HCT116 (cell line): ENCODE results near the gene MMP13. TPM values are rescaled to one million over a fixed set of nuclear protein-coding genes. Genes with fewer than 3 reads are reported as not detected.

Experiments used
- ATAC-seq: fragments of 200-7000 bp; cut with Tn5 transposase; 2 replicates; pipeline ENCODE4 v1.9.1; 2020; ENCODE audit warnings: mild to moderate bottlenecking, moderate library complexity
- BruUV-seq: library from RNA; stranded (reverse); fragments of 400-500 nt; replicated peaks from 2 replicates; lab custom pipeline; 2021; lab: Mats Ljungman, UMichigan
- CTCF ChIA-PET: fragments of 300-600 bp; sonication (Branson Sonifier 250); formaldehyde crosslinking; loops from one replicate; lab custom pipeline; 2021; ENCODE audit warnings: antibody characterized with exemption; lab: Charles Lee
- POLR2A ChIA-PET: fragments of 300-600, 350-600 bp; sonication (Branson Sonifier 250); formaldehyde crosslinking; loops from one replicate; lab custom pipeline; 2021; ENCODE audit warnings: antibody characterized with exemption; lab: Charles Lee
- RAD21 ChIA-PET, 2 experiments: fragments of 300-600 bp; sonication (Branson Sonifier 250); formaldehyde crosslinking; loops; one replicate each; lab custom pipeline; 2023; ENCODE audit warnings: low total read pairs in 2 of 2; ENCODE audit not compliant: uncharacterized antibody in 2 of 2, unreplicated experiment in 2 of 2, low non-redundant PET in 1 of 2; lab: Charles Lee
- DNase-seq: peaks from one replicate; pipeline ENCODE4 v3.0.0-alpha.2; 2010; ENCODE audit warnings: low read depth, low spot score
- H2AFZ ChIP-seq: fragments of 200-600 bp; shearing (Covaris generic), sonication (generic); 2 replicates; pipeline ENCODE4 v1.6.1; 2017; ENCODE audit warnings: low read depth, mixed run types, mixed read lengths, antibody characterized with exemption, low read length; ENCODE audit not compliant: poor library complexity, severe bottlenecking
- H3K27ac ChIP-seq: 2 replicates; pipeline ENCODE4 v1.5.1; 2012; ENCODE audit warnings: low read depth, low read length
- H3K27me3 ChIP-seq: fragments of 200-600 bp; sonication (generic); 2 replicates; pipeline ENCODE4 v1.6.1; 2016; ENCODE audit warnings: mixed run types, low read length, mixed read lengths; ENCODE audit not compliant: insufficient read depth
- H3K36me3 ChIP-seq, 2 experiments: fragments of 200-500 bp in 1 of 2; fragments of 200-600 bp in 1 of 2; sonication (Bioruptor generic) in 1 of 2; sonication (generic) in 1 of 2; 2 replicates each; pipeline versions ENCODE4 v1.5.1 to v1.6.1; 2014 to 2016; ENCODE audit warnings: low read length in 2 of 2, inconsistent platforms in 1 of 2, mixed read lengths in 1 of 2, mixed run types in 1 of 2; ENCODE audit not compliant: insufficient read depth in 2 of 2, control insufficient read depth in 1 of 2
- H3K4me1 ChIP-seq, 2 experiments: fragments of 200-600 bp in 1 of 2; sonication (generic) in 1 of 2; 2 replicates each; pipeline versions ENCODE4 v1.5.1 to v1.6.1; 2012 to 2017; ENCODE audit warnings: low read length in 2 of 2, inconsistent platforms in 1 of 2, mild to moderate bottlenecking in 1 of 2, mixed read lengths in 1 of 2, mixed run types in 1 of 2, moderate library complexity in 1 of 2; ENCODE audit not compliant: insufficient read depth in 2 of 2, control insufficient read depth in 1 of 2
- H3K4me2 ChIP-seq: fragments of 200-600 bp; sonication (generic); 2 replicates; pipeline ENCODE4 v1.6.1; 2017; ENCODE audit warnings: mixed run types, low read length, mixed read lengths
- H3K4me3 ChIP-seq, 2 experiments: fragments of 200-600 bp in 1 of 2; sonication (generic) in 1 of 2; replicated peaks in 1 of 2; 2 replicates each; pipeline ENCODE4 v1.5.1; 2011 to 2016; ENCODE audit warnings: low read length in 2 of 2, control low read depth in 1 of 2, low read depth in 1 of 2, mild to moderate bottlenecking in 1 of 2, mixed read lengths in 1 of 2, mixed run types in 1 of 2
- H3K79me2 ChIP-seq: fragments of 200-600 bp; sonication (generic); 2 replicates; pipeline ENCODE4 v1.6.1; 2017; ENCODE audit warnings: mild to moderate bottlenecking, mixed run types, low read length, moderate library complexity, mixed read lengths; ENCODE audit not compliant: insufficient read depth
- H3K9ac ChIP-seq: fragments of 200-600 bp; sonication (generic); 2 replicates; pipeline ENCODE4 v1.6.1; 2016; ENCODE audit warnings: low read length, mixed read lengths
- H3K9me2 ChIP-seq: fragments of 200-600 bp; sonication (generic), shearing (Covaris generic); 2 replicates; pipeline ENCODE4 v1.6.1; 2017; ENCODE audit warnings: mixed run types, mild to moderate bottlenecking, moderate library complexity; ENCODE audit not compliant: insufficient read depth
- H3K9me3 ChIP-seq, 2 experiments: fragments of 200-500 bp in 1 of 2; fragments of 200-600 bp in 1 of 2; sonication (Bioruptor generic) in 1 of 2; sonication (generic) in 1 of 2; 2 replicates each; pipeline ENCODE4 v1.6.1; 2014 to 2017; ENCODE audit warnings: low read length in 2 of 2, mixed read lengths in 2 of 2, inconsistent platforms in 1 of 2, low read depth in 1 of 2, mild to moderate bottlenecking in 1 of 2, mixed run types in 1 of 2, moderate library complexity in 1 of 2; ENCODE audit not compliant: control insufficient read depth in 1 of 2, insufficient read depth in 1 of 2
- H4K20me1 ChIP-seq: fragments of 200-600 bp; sonication (generic), shearing (Covaris generic); 2 replicates; pipeline ENCODE4 v1.6.1; 2017; ENCODE audit warnings: mixed run types, mild to moderate bottlenecking, moderate library complexity; ENCODE audit not compliant: insufficient read depth
- CBX3 ChIP-seq: IDR thresholded peaks from 2 replicates; pipeline ENCODE4 v1.6.1; 2012; ENCODE audit warnings: low read depth
- EZH2 ChIP-seq: fragments of 200-600 bp; sonication (generic); IDR thresholded peaks from 2 replicates; pipeline ENCODE4 v1.6.1; 2017; ENCODE audit warnings: antibody characterized with exemption, mixed run types
- EZH2phosphoT487 ChIP-seq: fragments of 200-600 bp; IDR thresholded peaks from 2 replicates; pipeline ENCODE4 v1.6.1; 2018; ENCODE audit warnings: antibody characterized with exemption, borderline replicate concordance
- JUND ChIP-seq: IDR thresholded peaks from 2 replicates; pipeline ENCODE4 v1.6.1; 2012
- MAX ChIP-seq: IDR thresholded peaks from 2 replicates; pipeline ENCODE4 v1.6.1; 2012
- POLR2A ChIP-seq: IDR thresholded peaks from 2 replicates; pipeline ENCODE4 v1.7.0; 2011; ENCODE audit warnings: borderline replicate concordance; ENCODE audit not compliant: insufficient read depth, insufficient read length; ENCODE audit errors: extremely low read depth
- POLR2AphosphoS5 ChIP-seq: IDR thresholded peaks from 2 replicates; pipeline ENCODE4 v1.6.1; 2011; ENCODE audit warnings: mild to moderate bottlenecking, low read depth, low read length, moderate library complexity
- RAD21 ChIP-seq: IDR thresholded peaks from 2 replicates; pipeline ENCODE4 v1.6.1; 2012; ENCODE audit warnings: low read depth, mild to moderate bottlenecking
- REST ChIP-seq: IDR thresholded peaks from 2 replicates; pipeline ENCODE4 v1.6.1; 2012; ENCODE audit warnings: low read depth
- SIN3A ChIP-seq: IDR thresholded peaks from 2 replicates; pipeline ENCODE4 v1.6.1; 2012; ENCODE audit warnings: low read depth
- SP1 ChIP-seq: IDR thresholded peaks from 2 replicates; pipeline ENCODE4 v1.6.1; 2012; ENCODE audit warnings: low read depth
- SRF ChIP-seq: IDR thresholded peaks from 2 replicates; pipeline ENCODE4 v1.6.1; 2012; ENCODE audit warnings: low read depth
- TCF7L2 ChIP-seq: IDR thresholded peaks from 2 replicates; pipeline ENCODE4 v1.7.0; 2011; ENCODE audit warnings: borderline replicate concordance, inconsistent platforms; ENCODE audit not compliant: insufficient read depth, insufficient read length; ENCODE audit errors: extremely low read depth
- ZBTB33 ChIP-seq: IDR thresholded peaks from 2 replicates; pipeline ENCODE4 v1.6.1; 2011; ENCODE audit warnings: mild to moderate bottlenecking, low read length, moderate library complexity; ENCODE audit not compliant: insufficient replicate concordance; ENCODE audit errors: extremely low read depth
- ZNF274 ChIP-seq: fragments of 200-500 bp; sonication (Bioruptor generic); IDR thresholded peaks from 2 replicates; pipeline ENCODE4 v1.6.1; 2014; ENCODE audit warnings: mild to moderate bottlenecking, low read depth, low read length, inconsistent platforms
- intact Hi-C: fragments of 100-400 bp; cut with micrococcal nuclease; formaldehyde crosslinking; loops from 2 replicates; pipeline ENCODE4 v1.10.0; 2022
- total RNA-seq: library from RNA; stranded (reverse); gene quantifications from one replicate; pipeline ENCODE4 v1.2.1, GENCODE V29; 2021; ENCODE audit not compliant: unreplicated experiment

MMP13 gene
- total RNA-seq, 1 experiment from 2014 or later = not detected

GRCh38 chr11:102986815-102987214 lies 31.3 kb upstream of the MMP13 start:
- ChIA-PET CTCF (no interaction called here), POLR2A (no interaction called here)
- Histone ChIP-seq H3K4me2 (no peak overlapping the region), H4K20me1 (no peaks in the 10 kb centered on the region)
- TF ChIP-seq SRF (no peak), RAD21 (no peak), SP1 (no peak), EZH2 (no peak), POLR2A (no peak), POLR2AphosphoS5 (no peak), MAX (no peak), CBX3 (no peak), SIN3A (no peak), REST (no peak), ZBTB33 (no peak), TCF7L2 (no peak), ZNF274 (no peak), EZH2phosphoT487 (no peak), JUND (no peak)
- TF ChIP-seq, all 23 proteins: peak for 0
- intact Hi-C loops = no loop called here
- H3K27me3 ChIP-seq = no peaks in the 10 kb centered on the region
- RAD21 ChIA-PET = no interaction called here
- no peaks in the 10 kb centered on the region for H3K79me2 ChIP-seq
- no peaks in the 10 kb centered on the region for H3K9me3 ChIP-seq
- BruUV-seq = no TSS peak
- ATAC-seq = no peak
- no peaks in the 10 kb centered on the region for H3K36me3 ChIP-seq
- DNase-seq = no peak
- H3K9me2 ChIP-seq = no peaks in the 10 kb centered on the region
- H3K9ac ChIP-seq = no peak overlapping the region
- H3K4me3 ChIP-seq = no peak overlapping the region
- no peak overlapping the region for H2AFZ ChIP-seq
- no peak overlapping the region for H3K27ac ChIP-seq
- peaks cover 0 to 3% of the 10 kb centered on the region in 2 experiments; a peak in 1 of 4 replicates for H3K4me1 ChIP-seq
